Activated naive CD4-positive, alpha-beta T cell treated with anti-CD3 and anti-CD28 coated beads, Interleukin-2, amount 50 U/mL, for 72 hours (primary cell): ENCODE results near the gene DRC3. TPM values are rescaled to one million over a fixed set of nuclear protein-coding genes. Genes with fewer than 3 reads are reported as not detected.
"Not testable (repeated sequence)": the region's sequence is repeated elsewhere in the genome, so short reads cannot be mapped to it uniquely, and the experiment has no call there.

ENCODE experiments used
- ATAC-seq, 2 donors: fragments of 150-1000 bp; cut with Tn5 transposase; 2 replicates each; pipeline ENCODE4 v1.10.0; 2021; ENCODE audit warnings: mild to moderate bottlenecking in 2 of 2, moderate library complexity in 2 of 2
- DNase-seq, 2 donors: peaks; one replicate each; pipeline ENCODE4 v3.0.0; 2021 to 2022; ENCODE audit warnings: low spot score in 2 of 2
- H3K27ac Mint-ChIP-seq, 2 donors: one replicate each; pipeline ENCODE4 v1.8.0; 2022; ENCODE audit warnings: mild to moderate bottlenecking in 2 of 2, mixed read lengths in 2 of 2
- H3K36me3 Mint-ChIP-seq, 2 donors: one replicate each; pipeline ENCODE4 v1.8.0; 2022; ENCODE audit warnings: mixed read lengths in 2 of 2
- H3K9me3 Mint-ChIP-seq, 2 donors: one replicate each; pipeline ENCODE4 v1.8.0; 2022; ENCODE audit warnings: mixed read lengths in 2 of 2
- total RNA-seq, 2 donors: library from RNA; stranded (reverse); gene quantifications; one replicate each; pipeline ENCODE4 v1.2.3, GENCODE V29; 2022

DRC3 gene
- total RNA-seq, 2 donors from 2014 or later = 0.05 to 0.12 TPM

DNA sequence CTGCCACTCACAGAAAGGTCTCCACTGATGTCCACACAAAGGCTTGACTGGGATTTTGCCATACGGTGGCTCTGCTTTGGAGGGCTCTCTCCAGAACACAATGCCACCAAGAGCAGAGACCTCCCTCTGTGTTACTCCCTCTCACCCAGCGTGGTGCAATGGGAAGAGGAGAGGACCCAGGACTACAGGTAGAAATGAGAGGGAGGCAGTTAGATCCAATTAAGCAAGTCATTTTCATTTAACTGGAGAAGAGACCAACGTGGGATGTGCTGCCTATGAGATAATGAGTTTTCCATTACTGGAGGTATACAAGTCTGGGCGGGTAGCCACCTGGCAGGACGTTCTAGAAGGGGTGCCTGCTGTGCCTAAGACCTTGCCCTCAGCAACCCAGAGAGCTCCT lies 34.7 kb upstream of the DRC3 start:
- no peaks in the 10 kb centered on the region for H3K9me3 Mint-ChIP-seq
- DNase-seq (no peak), ATAC-seq (no peak)
- H3K27ac Mint-ChIP-seq = no peak overlapping the region
- H3K36me3 Mint-ChIP-seq = no peaks in the 10 kb centered on the region

GRCh38 chr17:17938388-17939107 lies 34.1 kb upstream of the DRC3 start:
- no peak for ATAC-seq
- no peaks in the 10 kb centered on the region for H3K9me3 Mint-ChIP-seq
- DNase-seq = no peak
- no peaks in the 10 kb centered on the region for H3K36me3 Mint-ChIP-seq
- H3K27ac Mint-ChIP-seq = no peak overlapping the region

GRCh38 chr17:17939941-17940340 lies 32.7 kb upstream of the DRC3 start:
- H3K36me3 Mint-ChIP-seq, H3K9me3 Mint-ChIP-seq, ATAC-seq, DNase-seq, H3K27ac Mint-ChIP-seq: not testable (repeated sequence)

DNA sequence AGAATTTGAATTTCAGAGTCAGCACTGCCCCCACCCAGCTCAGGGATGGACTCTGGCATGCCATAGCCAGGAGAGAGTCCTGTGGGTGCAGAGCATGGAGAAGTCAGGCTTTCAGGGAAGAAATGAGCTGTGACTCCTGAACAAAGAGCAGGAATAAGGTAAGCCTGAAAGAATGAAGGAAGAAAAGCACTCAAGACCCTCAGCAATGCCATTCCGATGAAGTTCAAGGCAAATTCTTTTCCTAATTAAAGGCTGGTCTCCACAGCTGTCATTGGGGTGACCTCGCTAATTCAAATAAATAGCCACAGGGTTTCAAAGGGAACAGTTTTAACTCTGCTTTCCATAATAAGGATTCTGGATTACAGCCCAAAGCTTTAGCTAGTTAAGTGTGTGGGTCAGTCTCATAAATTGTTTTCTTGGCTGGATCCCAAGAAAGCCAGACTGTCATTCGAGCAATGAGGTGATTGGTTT lies 32.2 kb upstream of the DRC3 start:
- no peak for ATAC-seq
- Mint-ChIP-seq H3K9me3 (no peaks in the 10 kb centered on the region), H3K27ac (no peak overlapping the region), H3K36me3 (no peaks in the 10 kb centered on the region)
- no peak for DNase-seq

DNA sequence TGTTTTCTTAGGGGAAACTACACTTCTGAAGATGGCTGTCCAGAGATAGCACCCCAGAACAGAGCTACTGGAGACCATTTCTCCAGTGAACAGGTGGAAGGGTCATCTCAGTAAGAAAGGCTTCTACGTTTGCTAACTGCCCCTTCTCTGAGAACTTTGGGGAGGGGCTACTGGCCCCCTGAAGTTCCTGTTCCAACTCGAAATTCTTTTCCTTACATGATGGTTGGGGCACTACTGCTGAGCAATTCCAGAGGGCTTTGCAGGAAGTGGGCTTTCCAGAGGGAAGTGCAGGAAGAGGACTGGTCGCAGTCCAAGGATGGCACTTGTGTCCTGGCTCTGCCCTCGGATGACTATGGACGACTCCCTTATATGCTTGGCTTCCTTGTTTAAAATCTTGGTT lies 31.6 kb upstream of the DRC3 start:
- DNase-seq (no peak), ATAC-seq (no peak)
- H3K27ac Mint-ChIP-seq = no peak overlapping the region
- no peaks in the 10 kb centered on the region for H3K9me3 Mint-ChIP-seq
- H3K36me3 Mint-ChIP-seq = no peaks in the 10 kb centered on the region

- Mint-ChIP-seq H3K36me3 (no peaks in the 10 kb centered on the region), H3K27ac (no peak overlapping the region), H3K9me3 (no peaks in the 10 kb centered on the region)
- DNase-seq = no peak
- no peak for ATAC-seq
Observed at GRCh38 chr17:17942846-17943245, 29.8 kb upstream of the DRC3 start.

DNA sequence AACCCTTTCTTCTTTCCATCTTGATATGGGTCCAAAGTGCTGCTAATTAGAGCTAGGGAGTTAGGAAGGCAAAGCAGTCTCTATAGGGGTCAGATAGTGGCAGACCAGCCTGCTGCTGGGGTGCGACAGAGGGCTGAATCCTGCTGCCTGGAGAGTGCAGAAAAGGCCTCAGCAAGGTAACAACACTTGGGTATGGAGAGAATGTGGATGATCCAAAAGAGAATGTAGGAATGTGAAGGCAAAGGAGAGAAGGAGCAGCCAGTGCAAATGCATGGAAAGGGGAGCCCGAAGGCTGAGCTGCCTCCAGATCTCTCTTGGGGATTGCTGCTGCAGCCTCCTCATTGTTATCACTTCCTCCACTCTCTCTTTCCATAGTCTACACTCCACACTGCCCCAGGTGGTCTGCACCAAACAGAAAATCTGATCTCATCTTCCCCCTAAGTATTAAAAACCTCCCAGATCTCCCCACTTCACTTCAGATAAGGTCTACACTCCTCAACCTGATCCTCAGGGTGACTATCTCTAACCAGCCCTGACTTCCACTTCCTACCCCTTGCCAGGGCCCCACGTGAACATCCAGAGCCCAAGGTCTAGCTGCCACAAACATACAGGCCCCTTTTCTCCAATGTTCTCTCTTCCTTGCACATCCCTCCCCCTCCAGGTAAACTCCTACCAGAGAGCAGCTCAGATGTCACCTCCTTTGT lies 29.2 kb upstream of the DRC3 start:
- H3K27ac Mint-ChIP-seq = no peak overlapping the region
- H3K9me3 Mint-ChIP-seq = no peaks in the 10 kb centered on the region
- DNase-seq = no peak
- no peak for ATAC-seq
- H3K36me3 Mint-ChIP-seq = no peaks in the 10 kb centered on the region

- no peaks in the 10 kb centered on the region for H3K36me3 Mint-ChIP-seq
- ATAC-seq = no peak
- no peak overlapping the region for H3K27ac Mint-ChIP-seq
- no peaks in the 10 kb centered on the region for H3K9me3 Mint-ChIP-seq
- DNase-seq = no peak
Observed at GRCh38 chr17:17944242-17944641, 28.4 kb upstream of the DRC3 start.

- no peaks in the 10 kb centered on the region for H3K9me3 Mint-ChIP-seq
- H3K27ac Mint-ChIP-seq = no peak overlapping the region
- DNase-seq (no peak), ATAC-seq (no peak)
- no peaks in the 10 kb centered on the region for H3K36me3 Mint-ChIP-seq
Observed at GRCh38 chr17:17944743-17945142, 27.9 kb upstream of the DRC3 start.

- no peaks in the 10 kb centered on the region for H3K36me3 Mint-ChIP-seq
- H3K27ac Mint-ChIP-seq = peak overlapping the region in 1 of 2 donors; percentile 57
- no peak for ATAC-seq
- H3K9me3 Mint-ChIP-seq = no peaks in the 10 kb centered on the region
- DNase-seq = no peak
Observed at GRCh38 chr17:17946093-17946492, 26.6 kb upstream of the DRC3 start.

- Mint-ChIP-seq H3K27ac (peak overlapping the region in 1 of 2 donors; percentile 57), H3K36me3 (no peaks in the 10 kb centered on the region), H3K9me3 (no peaks in the 10 kb centered on the region)
- DNase-seq = no peak
- ATAC-seq = no peak
Observed at GRCh38 chr17:17947309-17947708, 25.4 kb upstream of the DRC3 start.

DNA sequence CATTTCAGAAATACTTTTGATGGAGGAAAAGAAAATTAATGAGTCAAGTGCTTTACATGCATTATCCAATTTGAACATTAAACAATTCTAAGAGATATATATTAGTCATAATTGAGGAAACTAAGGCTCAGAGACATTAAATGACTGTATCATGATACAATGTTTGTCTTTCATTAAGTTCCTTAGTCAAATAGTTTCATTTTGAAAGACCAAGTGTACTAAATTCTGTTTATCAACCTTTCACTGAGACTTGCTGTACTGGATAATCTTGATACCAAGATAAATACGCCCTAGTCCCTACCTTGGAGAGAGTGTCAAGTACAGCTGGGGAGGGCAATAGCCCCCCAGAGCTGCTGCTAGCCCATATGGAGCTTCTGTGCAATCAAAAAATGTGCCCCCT lies 24.7 kb upstream of the DRC3 start:
- H3K9me3 Mint-ChIP-seq = no peaks in the 10 kb centered on the region
- DNase-seq (no peak), ATAC-seq (peak; percentile 31 to 93)
- peak overlapping the region in 1 of 2 donors; percentile 88 for H3K27ac Mint-ChIP-seq
- H3K36me3 Mint-ChIP-seq = no peaks in the 10 kb centered on the region

GRCh38 chr17:17950347-17950746 lies 22.3 kb upstream of the DRC3 start:
- Mint-ChIP-seq H3K36me3 (peaks cover 0 to 7% of the 10 kb centered on the region in 2 donors), H3K27ac (peak overlapping the region in 1 of 2 donors; percentile 12), H3K9me3 (no peaks in the 10 kb centered on the region)
- DNase-seq (no peak), ATAC-seq (no peak)

DNA sequence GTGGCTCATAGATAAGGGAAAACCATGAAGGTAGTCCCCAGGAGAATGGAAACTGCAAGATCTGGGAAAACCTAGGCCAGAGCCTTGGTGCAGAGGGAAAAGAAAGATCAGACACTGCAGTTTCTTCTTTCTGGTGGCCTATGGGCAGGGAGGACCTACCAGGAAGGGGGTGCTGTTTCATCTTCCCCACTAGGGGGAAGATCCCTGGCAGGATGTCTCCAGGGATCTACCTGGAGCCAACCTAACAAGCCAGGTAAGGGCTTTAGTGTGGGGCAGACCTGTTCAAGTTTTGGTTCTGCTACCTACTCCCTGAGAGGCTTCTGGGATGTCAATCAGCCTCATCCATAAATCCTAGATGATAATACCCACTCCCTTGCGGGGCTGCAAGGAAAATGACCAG lies 21.9 kb upstream of the DRC3 start:
- ATAC-seq (no peak), DNase-seq (no peak)
- peaks cover 0 to 2% of the 10 kb centered on the region in 2 donors for H3K9me3 Mint-ChIP-seq
- H3K27ac Mint-ChIP-seq = no peak overlapping the region
- H3K36me3 Mint-ChIP-seq = peaks cover 4 to 12% of the 10 kb centered on the region in 2 donors

DNA sequence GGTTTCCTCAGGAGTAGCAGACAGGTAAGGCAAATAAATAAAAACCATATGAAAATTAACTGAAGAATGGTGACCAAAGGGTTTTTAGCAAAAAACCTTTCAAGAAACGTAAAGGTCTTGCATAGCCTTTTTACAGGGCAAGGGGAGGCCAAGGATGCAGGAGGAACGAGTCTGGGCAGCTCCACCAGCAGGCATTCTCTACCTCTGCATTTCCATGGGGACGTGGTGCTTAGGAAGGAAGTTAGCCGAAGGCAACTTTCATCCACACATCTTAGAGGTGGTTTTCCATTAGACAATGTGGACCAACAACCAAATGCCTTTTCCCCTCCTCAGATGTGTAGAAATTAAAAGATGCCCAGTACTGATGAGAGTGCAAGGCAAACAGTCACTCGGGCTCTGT lies 21.1 kb upstream of the DRC3 start:
- no peak for ATAC-seq

DNA sequence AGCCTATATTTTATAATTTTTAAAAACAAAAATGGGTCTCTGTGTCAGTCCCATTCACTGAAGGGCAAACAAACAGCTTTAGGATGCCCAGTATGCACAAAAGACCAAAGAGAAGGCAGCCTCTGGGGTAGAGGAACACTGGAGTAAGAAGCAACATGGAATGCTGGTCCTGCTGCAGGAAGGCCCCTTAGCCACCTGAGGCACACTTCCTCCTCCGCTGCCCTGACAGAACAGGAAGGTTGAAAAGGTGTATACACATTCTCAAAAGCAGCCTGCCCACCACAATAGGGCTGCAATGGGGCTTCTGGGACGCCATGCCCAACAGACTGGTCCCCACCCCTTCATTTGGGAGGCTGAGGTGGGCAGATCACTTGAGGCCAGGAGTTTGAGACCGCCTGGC lies 20.0 kb upstream of the DRC3 start:
- ATAC-seq (no peak), DNase-seq (no peak)
- H3K9me3 Mint-ChIP-seq = peaks cover 3 to 6% of the 10 kb centered on the region in 2 donors
- peaks cover 8 to 17% of the 10 kb centered on the region in 2 donors for H3K36me3 Mint-ChIP-seq
- H3K27ac Mint-ChIP-seq = no peak overlapping the region

More for the DNA sequence above, 21.1 kb upstream of the DRC3 start:
- peak overlapping the region in 1 of 2 donors; percentile 36 for H3K27ac Mint-ChIP-seq
- H3K9me3 Mint-ChIP-seq = peaks cover 3 to 6% of the 10 kb centered on the region in 2 donors
- peaks cover 8 to 17% of the 10 kb centered on the region in 2 donors for H3K36me3 Mint-ChIP-seq
- DNase-seq = no peak

- ATAC-seq = no peak
- H3K27ac Mint-ChIP-seq = no peak overlapping the region
Observed at GRCh38 chr17:17954079-17954478, 18.6 kb upstream of the DRC3 start.

More at GRCh38 chr17:17954079-17954478, 18.6 kb upstream of the DRC3 start:
- no peak for DNase-seq
- Mint-ChIP-seq H3K9me3 (peaks cover 3 to 6% of the 10 kb centered on the region in 2 donors), H3K36me3 (peaks cover 8 to 17% of the 10 kb centered on the region in 2 donors)
